ENCODE results near the gene ATG7.
"Not testable (repeated sequence)": the region's sequence is repeated elsewhere in the genome, so short reads cannot be mapped to it uniquely, and the experiment has no call there.

DNA sequence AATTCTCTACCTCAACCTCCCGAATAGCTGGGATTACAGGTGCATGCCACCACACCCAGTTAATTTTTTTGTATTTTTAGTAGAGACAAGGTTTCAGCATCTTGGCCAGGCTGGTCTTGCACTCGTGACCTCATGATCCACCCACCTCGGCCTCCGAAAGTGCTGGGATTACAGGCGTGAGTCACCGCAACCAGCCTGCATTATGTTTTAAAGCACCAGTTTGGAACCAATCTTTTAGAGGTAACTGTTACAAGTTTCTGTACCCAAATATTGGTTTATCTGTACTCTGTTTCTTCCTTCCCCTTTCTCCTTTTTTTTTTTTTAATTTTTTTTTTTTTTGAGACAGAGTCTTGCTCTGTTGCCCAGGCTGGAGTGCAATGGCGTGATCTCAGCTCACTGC, 169.1 kb downstream of the ATG7 start:
- not testable (repeated sequence) for TF ChIP-seq JUND (IDR thresholded peaks at IDR 0.05); SP1 (IDR thresholded peaks at IDR 0.05; ENCODE audit: low read depth); EGR1 (IDR thresholded peaks at IDR 0.05; ENCODE audit: low read depth); POLR2A (IDR thresholded peaks at IDR 0.05; ENCODE audit: borderline replicate concordance, extremely low read depth, insufficient read depth, insufficient read length)
- TF ChIP-seq, protein P1, sequence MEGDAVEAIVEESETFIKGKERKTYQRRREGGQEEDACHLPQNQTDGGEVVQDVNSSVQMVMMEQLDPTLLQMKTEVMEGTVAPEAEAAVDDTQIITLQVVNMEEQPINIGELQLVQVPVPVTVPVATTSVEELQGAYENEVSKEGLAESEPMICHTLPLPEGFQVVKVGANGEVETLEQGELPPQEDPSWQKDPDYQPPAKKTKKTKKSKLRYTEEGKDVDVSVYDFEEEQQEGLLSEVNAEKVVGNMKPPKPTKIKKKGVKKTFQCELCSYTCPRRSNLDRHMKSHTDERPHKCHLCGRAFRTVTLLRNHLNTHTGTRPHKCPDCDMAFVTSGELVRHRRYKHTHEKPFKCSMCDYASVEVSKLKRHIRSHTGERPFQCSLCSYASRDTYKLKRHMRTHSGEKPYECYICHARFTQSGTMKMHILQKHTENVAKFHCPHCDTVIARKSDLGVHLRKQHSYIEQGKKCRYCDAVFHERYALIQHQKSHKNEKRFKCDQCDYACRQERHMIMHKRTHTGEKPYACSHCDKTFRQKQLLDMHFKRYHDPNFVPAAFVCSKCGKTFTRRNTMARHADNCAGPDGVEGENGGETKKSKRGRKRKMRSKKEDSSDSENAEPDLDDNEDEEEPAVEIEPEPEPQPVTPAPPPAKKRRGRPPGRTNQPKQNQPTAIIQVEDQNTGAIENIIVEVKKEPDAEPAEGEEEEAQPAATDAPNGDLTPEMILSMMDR (IDR thresholded peaks at IDR 0.05 in 2 of 3, conservative IDR thresholded peaks at IDR 0.05 in 1 of 3; ENCODE audit: borderline replicate concordance in 1 of 3, insufficient read depth in 1 of 3, low read depth in 2 of 3, low read length in 2 of 3): not testable (repeated sequence)

All from HCT116 (cell line).